GM21390 (cell line): ENCODE results near the gene ZP3.
A peak's percentile ranks its signal among the peaks of the same experiment; 100 is the strongest.
"Not testable (repeated sequence)": the region's sequence is repeated elsewhere in the genome, so short reads cannot be mapped to it uniquely, and the experiment has no call there.

Experiments
- ATAC-seq: cut with Tn5 transposase; IDR thresholded peaks from one replicate; pipeline ENCODE4 v1.9.1; 2021; ENCODE audit not compliant: unreplicated experiment

The ZP3 gene

GRCh38 chr7:76480403-76481253 lies 55.9 kb downstream of the ZP3 start:
- not testable (repeated sequence) for ATAC-seq

- not testable (repeated sequence) for ATAC-seq
Observed at GRCh38 chr7:76482660-76483059, 57.9 kb downstream of the ZP3 start.

- not testable (repeated sequence) for ATAC-seq
Observed at GRCh38 chr7:76483081-76483480, 58.3 kb downstream of the ZP3 start.

- not testable (repeated sequence) for ATAC-seq
Observed at GRCh38 chr7:76484456-76484855, 59.7 kb downstream of the ZP3 start.

- ATAC-seq = peak; percentile 11
Observed at GRCh38 chr7:76485822-76486610, 61.3 kb downstream of the ZP3 start.

GRCh38 chr7:76486618-76487017 lies 61.9 kb downstream of the ZP3 start:
- peak; percentile 99 for ATAC-seq

- not testable (repeated sequence) for ATAC-seq
Observed at GRCh38 chr7:76487969-76488368, 63.2 kb downstream of the ZP3 start.
